SK-N-SH treated with all-trans-retinoic acid at 6 μM for 48 hours (cell line): ENCODE measurements around the gene CTCFL.

Experiments used
- ATAC-seq: fragments of 200-7000 bp; cut with Tn5 transposase; 3 replicates; pipeline ENCODE4 v1.9.1; 2020; ENCODE audit warnings: mild to moderate bottlenecking, moderate library complexity
- BACH2 ChIP-seq: fragments of 250-450 bp; sonication (Bioruptor Pico); IDR thresholded peaks from 2 replicates; pipeline ENCODE4 v1.9.0; 2021; ENCODE audit warnings: mild to moderate bottlenecking, borderline replicate concordance
- CSDC2 ChIP-seq: fragments of 250-450 bp; sonication (Bioruptor Pico); IDR thresholded peaks from 2 replicates; pipeline ENCODE4 v1.5.0; 2020; ENCODE audit warnings: mild to moderate bottlenecking, moderate library complexity
- ESRRG ChIP-seq: fragments of 250-450 bp; sonication (Bioruptor Pico); IDR thresholded peaks from 2 replicates; pipeline ENCODE4 v1.6.1; 2021; ENCODE audit warnings: mild to moderate bottlenecking
- GLIS3 ChIP-seq: fragments of 250-450 bp; sonication (Bioruptor Pico); IDR thresholded peaks from 2 replicates; pipeline ENCODE4 v1.5.0; 2020; ENCODE audit warnings: mild to moderate bottlenecking, moderate library complexity
- ISL1 ChIP-seq: fragments of 250-450 bp; sonication (Bioruptor Pico); IDR thresholded peaks from 2 replicates; pipeline ENCODE4 v2.1.2; 2022; ENCODE audit warnings: mild to moderate bottlenecking, moderate library complexity
- OSR1 ChIP-seq: fragments of 250-450 bp; sonication (Bioruptor Pico); IDR thresholded peaks from 2 replicates; pipeline ENCODE4 v1.8.0; 2022; ENCODE audit warnings: moderate library complexity, mild to moderate bottlenecking, inconsistent platforms
- RARB ChIP-seq: fragments of 250-450 bp; sonication (Bioruptor Pico); IDR thresholded peaks from 2 replicates; pipeline ENCODE4 v1.8.0; 2021; ENCODE audit warnings: mild to moderate bottlenecking, moderate library complexity
- SNAI2 ChIP-seq: fragments of 250-450 bp; sonication (Bioruptor Pico); IDR thresholded peaks from 2 replicates; pipeline ENCODE4 v1.5.0; 2020; ENCODE audit warnings: mild to moderate bottlenecking, moderate library complexity
- TCF4 ChIP-seq: fragments of 250-450 bp; sonication (Bioruptor Pico); IDR thresholded peaks from 2 replicates; pipeline ENCODE4 v1.8.0; 2021; ENCODE audit warnings: mild to moderate bottlenecking, moderate library complexity, borderline replicate concordance
- TOX ChIP-seq: fragments of 250-450 bp; sonication (Bioruptor Pico); IDR thresholded peaks from 2 replicates; pipeline ENCODE4 v1.8.0; 2021; ENCODE audit warnings: mild to moderate bottlenecking, moderate library complexity, borderline replicate concordance
- ZC3H10 ChIP-seq: fragments of 250-450 bp; sonication (Bioruptor Pico); IDR thresholded peaks from 2 replicates; pipeline ENCODE4 v1.5.1; 2021; ENCODE audit warnings: mild to moderate bottlenecking, moderate library complexity
- ZNF565 ChIP-seq: fragments of 450-650 bp; formaldehyde crosslinking; conservative IDR thresholded peaks from 2 replicates; pipeline ENCODE4 v1.5.0; 2020; ENCODE audit warnings: low read depth, mild to moderate bottlenecking, moderate library complexity
- ZNF70 ChIP-seq: fragments of 450-650 bp; formaldehyde crosslinking; IDR thresholded peaks from 2 replicates; pipeline ENCODE4 v1.5.0; 2020; ENCODE audit warnings: mild to moderate bottlenecking, moderate library complexity
- ZNF8 ChIP-seq: fragments of 450-650 bp; formaldehyde crosslinking; IDR thresholded peaks from 2 replicates; pipeline ENCODE4 v1.5.0; 2020; ENCODE audit warnings: mild to moderate bottlenecking, moderate library complexity
- TF ChIP-seq, protein P1 (sequence below): fragments of 250-450 bp; sonication (Bioruptor Pico); IDR thresholded peaks from 2 replicates; pipeline ENCODE4 v1.5.1; 2021; ENCODE audit warnings: mild to moderate bottlenecking, moderate library complexity
- TF ChIP-seq, protein P2 (sequence below): fragments of 250-450 bp; sonication (Bioruptor Pico); IDR thresholded peaks from 2 replicates; pipeline ENCODE4 v1.5.0; 2020; ENCODE audit warnings: mild to moderate bottlenecking, moderate library complexity
- TF ChIP-seq, protein P3 (sequence below): fragments of 250-450 bp; sonication (Bioruptor Pico); IDR thresholded peaks from 2 replicates; pipeline ENCODE4 v1.5.1; 2020; ENCODE audit warnings: low read depth, mild to moderate bottlenecking, moderate library complexity
- TF ChIP-seq, protein P4 (sequence below): fragments of 250-450 bp; sonication (Bioruptor Pico); IDR thresholded peaks from 2 replicates; pipeline ENCODE4 v1.8.0; 2021; ENCODE audit warnings: low read depth, mild to moderate bottlenecking, moderate library complexity, borderline replicate concordance
- TF ChIP-seq, protein P5 (sequence below): fragments of 250-450 bp; sonication (Bioruptor Pico); IDR thresholded peaks from 2 replicates; pipeline ENCODE4 v1.8.0; 2020; ENCODE audit warnings: mild to moderate bottlenecking, moderate library complexity, borderline replicate concordance

Gene CTCFL

DNA sequence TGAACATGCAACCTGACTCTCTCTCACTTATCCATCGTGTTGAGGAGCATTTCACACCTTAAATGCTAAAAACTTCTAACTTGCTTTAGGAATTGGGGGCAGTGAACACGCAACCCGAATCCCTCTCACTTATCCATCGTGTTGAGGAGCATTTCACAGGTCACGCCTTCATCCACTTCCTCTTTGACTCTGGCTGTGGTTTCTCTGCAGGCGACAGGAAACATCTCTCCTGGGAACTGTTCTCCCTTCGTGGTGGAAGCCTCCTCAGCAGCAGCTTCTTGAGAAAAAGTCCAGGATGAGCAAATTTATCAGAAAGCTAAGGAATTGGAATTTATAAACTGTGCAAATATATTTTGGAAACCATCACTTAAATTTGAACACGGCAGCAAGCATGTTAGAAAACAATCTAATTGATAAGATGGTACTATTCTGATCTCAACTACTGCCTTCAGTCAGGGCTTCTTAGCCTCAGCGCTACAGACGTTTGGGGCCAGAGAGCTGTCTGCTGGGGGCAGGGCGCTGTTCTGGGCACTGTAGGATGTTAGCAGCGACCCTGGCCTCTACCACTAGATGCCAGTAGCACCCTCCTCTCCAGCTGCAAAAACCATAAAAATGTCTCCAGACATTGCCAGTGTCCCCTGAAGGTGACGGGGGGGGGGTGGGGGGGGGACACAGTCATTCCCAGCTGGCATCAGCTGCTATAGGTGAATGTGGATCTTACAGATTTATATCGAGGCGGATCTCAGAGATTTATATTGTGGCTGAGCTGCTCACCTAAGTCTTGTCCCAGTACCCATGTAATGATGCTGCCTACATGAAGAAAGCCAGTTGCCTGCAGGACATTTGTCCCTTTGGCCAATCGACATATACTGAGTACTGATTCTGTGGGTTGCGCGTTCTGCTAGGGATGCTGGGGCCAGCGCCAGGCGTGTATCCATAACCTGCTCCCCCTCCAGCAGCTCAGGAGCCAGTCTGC is 26.2 kb downstream of the CTCFL start (continued):
- TF ChIP-seq, protein P1, sequence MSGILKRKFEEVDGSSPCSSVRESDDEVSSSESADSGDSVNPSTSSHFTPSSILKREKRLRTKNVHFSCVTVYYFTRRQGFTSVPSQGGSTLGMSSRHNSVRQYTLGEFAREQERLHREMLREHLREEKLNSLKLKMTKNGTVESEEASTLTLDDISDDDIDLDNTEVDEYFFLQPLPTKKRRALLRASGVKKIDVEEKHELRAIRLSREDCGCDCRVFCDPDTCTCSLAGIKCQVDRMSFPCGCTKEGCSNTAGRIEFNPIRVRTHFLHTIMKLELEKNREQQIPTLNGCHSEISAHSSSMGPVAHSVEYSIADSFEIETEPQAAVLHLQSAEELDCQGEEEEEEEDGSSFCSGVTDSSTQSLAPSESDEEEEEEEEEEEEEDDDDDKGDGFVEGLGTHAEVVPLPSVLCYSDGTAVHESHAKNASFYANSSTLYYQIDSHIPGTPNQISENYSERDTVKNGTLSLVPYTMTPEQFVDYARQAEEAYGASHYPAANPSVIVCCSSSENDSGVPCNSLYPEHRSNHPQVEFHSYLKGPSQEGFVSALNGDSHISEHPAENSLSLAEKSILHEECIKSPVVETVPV (CRISPR knock-in tag) = no peak
- TF ChIP-seq, protein P2, sequence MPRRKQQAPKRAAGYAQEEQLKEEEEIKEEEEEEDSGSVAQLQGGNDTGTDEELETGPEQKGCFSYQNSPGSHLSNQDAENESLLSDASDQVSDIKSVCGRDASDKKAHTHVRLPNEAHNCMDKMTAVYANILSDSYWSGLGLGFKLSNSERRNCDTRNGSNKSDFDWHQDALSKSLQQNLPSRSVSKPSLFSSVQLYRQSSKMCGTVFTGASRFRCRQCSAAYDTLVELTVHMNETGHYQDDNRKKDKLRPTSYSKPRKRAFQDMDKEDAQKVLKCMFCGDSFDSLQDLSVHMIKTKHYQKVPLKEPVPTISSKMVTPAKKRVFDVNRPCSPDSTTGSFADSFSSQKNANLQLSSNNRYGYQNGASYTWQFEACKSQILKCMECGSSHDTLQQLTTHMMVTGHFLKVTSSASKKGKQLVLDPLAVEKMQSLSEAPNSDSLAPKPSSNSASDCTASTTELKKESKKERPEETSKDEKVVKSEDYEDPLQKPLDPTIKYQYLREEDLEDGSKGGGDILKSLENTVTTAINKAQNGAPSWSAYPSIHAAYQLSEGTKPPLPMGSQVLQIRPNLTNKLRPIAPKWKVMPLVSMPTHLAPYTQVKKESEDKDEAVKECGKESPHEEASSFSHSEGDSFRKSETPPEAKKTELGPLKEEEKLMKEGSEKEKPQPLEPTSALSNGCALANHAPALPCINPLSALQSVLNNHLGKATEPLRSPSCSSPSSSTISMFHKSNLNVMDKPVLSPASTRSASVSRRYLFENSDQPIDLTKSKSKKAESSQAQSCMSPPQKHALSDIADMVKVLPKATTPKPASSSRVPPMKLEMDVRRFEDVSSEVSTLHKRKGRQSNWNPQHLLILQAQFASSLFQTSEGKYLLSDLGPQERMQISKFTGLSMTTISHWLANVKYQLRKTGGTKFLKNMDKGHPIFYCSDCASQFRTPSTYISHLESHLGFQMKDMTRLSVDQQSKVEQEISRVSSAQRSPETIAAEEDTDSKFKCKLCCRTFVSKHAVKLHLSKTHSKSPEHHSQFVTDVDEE (CRISPR knock-in tag) = no peak
- TF ChIP-seq, protein P3, sequence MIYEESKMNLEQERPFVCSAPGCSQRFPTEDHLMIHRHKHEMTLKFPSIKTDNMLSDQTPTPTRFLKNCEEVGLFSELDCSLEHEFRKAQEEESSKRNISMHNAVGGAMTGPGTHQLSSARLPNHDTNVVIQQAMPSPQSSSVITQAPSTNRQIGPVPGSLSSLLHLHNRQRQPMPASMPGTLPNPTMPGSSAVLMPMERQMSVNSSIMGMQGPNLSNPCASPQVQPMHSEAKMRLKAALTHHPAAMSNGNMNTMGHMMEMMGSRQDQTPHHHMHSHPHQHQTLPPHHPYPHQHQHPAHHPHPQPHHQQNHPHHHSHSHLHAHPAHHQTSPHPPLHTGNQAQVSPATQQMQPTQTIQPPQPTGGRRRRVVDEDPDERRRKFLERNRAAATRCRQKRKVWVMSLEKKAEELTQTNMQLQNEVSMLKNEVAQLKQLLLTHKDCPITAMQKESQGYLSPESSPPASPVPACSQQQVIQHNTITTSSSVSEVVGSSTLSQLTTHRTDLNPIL = no peak
- TF ChIP-seq RARB (CRISPR knock-in tag) = no peak
- no peak for TF ChIP-seq ZNF8
- no peak for TF ChIP-seq ESRRG (CRISPR knock-in tag)

DNA sequence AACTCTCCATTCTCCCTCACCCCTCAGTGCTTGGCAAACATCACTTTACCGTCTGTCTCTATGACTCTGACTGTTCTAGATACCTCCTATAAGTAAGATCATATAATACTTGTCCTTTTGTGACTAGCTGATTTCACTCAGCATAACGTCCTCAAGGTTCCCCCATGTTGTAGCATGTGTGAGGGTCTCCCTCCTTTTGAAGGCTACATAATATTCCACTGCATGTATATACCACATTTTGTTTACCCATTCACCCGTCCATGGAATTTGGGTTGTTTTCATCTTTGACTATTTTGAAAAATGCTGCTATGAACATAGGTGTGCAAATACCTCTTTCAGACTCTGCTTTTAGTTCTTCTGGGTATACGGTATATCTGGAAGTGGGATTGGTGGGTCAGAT is 28.3 kb downstream of the CTCFL start:
- ATAC-seq = no peak
- TF ChIP-seq ZNF70 (CRISPR knock-in tag) = no peak
- TF ChIP-seq TCF4 = no peak
- TF ChIP-seq, protein P1 (CRISPR knock-in tag) = no peak
- TF ChIP-seq CSDC2 = no peak
- TF ChIP-seq GLIS3 (CRISPR knock-in tag) = no peak
- no peak for TF ChIP-seq SNAI2 (CRISPR knock-in tag)
- no peak for TF ChIP-seq ZNF565 (CRISPR knock-in tag)
- TF ChIP-seq TOX (CRISPR knock-in tag) = no peak
- no peak for TF ChIP-seq ZNF8
- no peak for TF ChIP-seq ISL1 (CRISPR knock-in tag)
- TF ChIP-seq OSR1 (CRISPR knock-in tag) = no peak
- no peak for TF ChIP-seq RARB (CRISPR knock-in tag)
- TF ChIP-seq, protein P3 = no peak
- no peak for TF ChIP-seq BACH2 (CRISPR knock-in tag)

DNA sequence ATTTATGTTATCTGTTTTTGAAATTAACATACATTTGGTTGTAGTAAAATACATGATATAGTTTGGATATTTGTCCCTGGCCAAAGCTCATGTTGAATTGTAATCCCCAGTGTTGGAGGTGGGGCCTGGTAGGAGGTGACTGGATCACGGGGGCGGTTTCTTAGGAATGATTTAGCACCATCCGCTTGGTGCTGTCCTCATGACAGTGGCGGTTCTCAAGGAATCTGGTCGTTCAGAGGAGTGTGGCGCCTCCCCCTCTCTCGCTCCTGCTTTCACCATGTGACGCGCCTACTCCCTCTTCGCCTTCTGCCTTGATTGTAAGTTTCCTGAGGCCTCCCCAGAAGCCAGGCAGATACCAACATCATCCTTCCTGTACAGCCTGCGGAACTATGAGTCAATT is 29.0 kb downstream of the CTCFL start:
- ATAC-seq = no peak
- TF ChIP-seq ZNF70 (CRISPR knock-in tag) = no peak
- TF ChIP-seq ZC3H10 (CRISPR knock-in tag) = no peak
- TF ChIP-seq ESRRG (CRISPR knock-in tag) = no peak
- TF ChIP-seq GLIS3 (CRISPR knock-in tag) = no peak
- TF ChIP-seq ZNF8 = no peak
- TF ChIP-seq SNAI2 (CRISPR knock-in tag) = no peak
- TF ChIP-seq, protein P4, sequence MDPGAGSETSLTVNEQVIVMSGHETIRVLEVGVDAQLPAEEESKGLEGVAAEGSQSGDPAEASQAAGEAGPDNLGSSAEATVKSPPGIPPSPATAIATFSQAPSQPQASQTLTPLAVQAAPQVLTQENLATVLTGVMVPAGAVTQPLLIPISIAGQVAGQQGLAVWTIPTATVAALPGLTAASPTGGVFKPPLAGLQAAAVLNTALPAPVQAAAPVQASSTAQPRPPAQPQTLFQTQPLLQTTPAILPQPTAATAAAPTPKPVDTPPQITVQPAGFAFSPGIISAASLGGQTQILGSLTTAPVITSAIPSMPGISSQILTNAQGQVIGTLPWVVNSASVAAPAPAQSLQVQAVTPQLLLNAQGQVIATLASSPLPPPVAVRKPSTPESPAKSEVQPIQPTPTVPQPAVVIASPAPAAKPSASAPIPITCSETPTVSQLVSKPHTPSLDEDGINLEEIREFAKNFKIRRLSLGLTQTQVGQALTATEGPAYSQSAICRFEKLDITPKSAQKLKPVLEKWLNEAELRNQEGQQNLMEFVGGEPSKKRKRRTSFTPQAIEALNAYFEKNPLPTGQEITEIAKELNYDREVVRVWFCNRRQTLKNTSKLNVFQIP = no peak
- TF ChIP-seq, protein P2 (CRISPR knock-in tag) = no peak
- no peak for TF ChIP-seq RARB (CRISPR knock-in tag)
- TF ChIP-seq, protein P3 = no peak
- TF ChIP-seq, protein P5, sequence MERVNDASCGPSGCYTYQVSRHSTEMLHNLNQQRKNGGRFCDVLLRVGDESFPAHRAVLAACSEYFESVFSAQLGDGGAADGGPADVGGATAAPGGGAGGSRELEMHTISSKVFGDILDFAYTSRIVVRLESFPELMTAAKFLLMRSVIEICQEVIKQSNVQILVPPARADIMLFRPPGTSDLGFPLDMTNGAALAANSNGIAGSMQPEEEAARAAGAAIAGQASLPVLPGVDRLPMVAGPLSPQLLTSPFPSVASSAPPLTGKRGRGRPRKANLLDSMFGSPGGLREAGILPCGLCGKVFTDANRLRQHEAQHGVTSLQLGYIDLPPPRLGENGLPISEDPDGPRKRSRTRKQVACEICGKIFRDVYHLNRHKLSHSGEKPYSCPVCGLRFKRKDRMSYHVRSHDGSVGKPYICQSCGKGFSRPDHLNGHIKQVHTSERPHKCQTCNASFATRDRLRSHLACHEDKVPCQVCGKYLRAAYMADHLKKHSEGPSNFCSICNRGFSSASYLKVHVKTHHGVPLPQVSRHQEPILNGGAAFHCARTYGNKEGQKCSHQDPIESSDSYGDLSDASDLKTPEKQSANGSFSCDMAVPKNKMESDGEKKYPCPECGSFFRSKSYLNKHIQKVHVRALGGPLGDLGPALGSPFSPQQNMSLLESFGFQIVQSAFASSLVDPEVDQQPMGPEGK (CRISPR knock-in tag) = no peak
